Left lung (tissue), 10 donors: ENCODE data around the gene PEPD. TPM values are rescaled to one million over a fixed set of nuclear protein-coding genes. Genes with fewer than 3 reads are reported as not detected.

ENCODE experiments used
- ATAC-seq: fragments of 200-7000 bp; cut with Tn5 transposase; one replicate; pipeline ENCODE4 v1.9.1; 2020; ENCODE audit warnings: moderate library complexity
- DNase-seq, 4 donors: peaks; one replicate each; pipeline ENCODE4 v3.0.0-alpha.2; 2013 to 2020
- H3K27ac ChIP-seq, 2 donors: fragments of 200-600 bp; sonication (generic) in 1 of 2; one replicate each; pipeline versions ENCODE4 v1.5.0 to v1.8.0; 2020 to 2021
- H3K27me3 ChIP-seq, 2 donors: fragments of 200-600 bp; sonication (generic) in 1 of 2; one replicate each; pipeline versions ENCODE4 v1.5.0 to v1.8.0; 2020 to 2021
- H3K36me3 ChIP-seq, 2 donors: fragments of 200-600 bp; sonication (generic) in 1 of 2; one replicate each; pipeline versions ENCODE4 v1.5.0 to v1.8.0; 2020 to 2021
- H3K4me1 ChIP-seq, 2 donors: fragments of 200-600 bp; one replicate each; pipeline ENCODE4 v1.8.0; 2021
- H3K4me3 ChIP-seq, 2 donors: fragments of 200-600 bp; sonication (generic) in 1 of 2; one replicate each; pipeline versions ENCODE4 v1.5.0 to v1.8.0; 2020 to 2021; ENCODE audit warnings: mild to moderate bottlenecking in 1 of 2
- H3K9me3 ChIP-seq, 2 donors: fragments of 200-600 bp; sonication (generic) in 1 of 2; one replicate each; pipeline versions ENCODE4 v1.5.0 to v1.8.0; 2020 to 2021
- CTCF ChIP-seq, 2 donors: fragments of 200-600 bp; sonication (generic) in 1 of 2; IDR thresholded peaks; one replicate each; pipeline versions ENCODE4 v1.5.0 to v1.8.0; 2021; ENCODE audit warnings: antibody characterized with exemption in 2 of 2
- intact Hi-C, 2 donors: fragments of 100-400 bp; cut with DNase I; formaldehyde crosslinking; loops; one replicate each; pipeline versions ENCODE4 v1.11.2 to v1.14.2; 2022
- polyA plus RNA-seq, 6 donors: library from polyadenylated mRNA; unstranded; fragments of 120-200 nt; gene quantifications; one replicate each; pipeline ENCODE4 v1.2.1, GENCODE V29; 2013; ENCODE audit not compliant: insufficient read length in 6 of 6
- total RNA-seq, 2 donors: library from RNA; stranded (reverse); fragmentation: NEBNext Ultra II Directional; extraction: Animal tissue kit (Norgen Biotek cat#: 25700); gene quantifications; one replicate each; pipeline ENCODE4 v1.2.1, GENCODE V29; 2021
- donor health status: DM: no; HTN: yes; CAD: no.
- donor health status: DM: no; HTN: no; CAD: no.

PEPD gene
- total and polyA plus RNA-seq, 8 donors, result 41.2 to 90.1 (median 46.2) TPM

GRCh38 chr19:33464010-33464732 lies 57.4 kb downstream of the PEPD start:
- H3K36me3 ChIP-seq, result peaks cover 0 to 39% of the 10 kb centered on the region in 2 donors
- ATAC-seq (no peak), DNase-seq (peak in 1 of 4 donors; percentile 32)
- no peaks in the 10 kb centered on the region for H3K9me3 ChIP-seq
- H3K4me1 ChIP-seq, result no peaks in the 10 kb centered on the region
- intact Hi-C loops, result no loop called here
- H3K4me3 ChIP-seq, result no peak overlapping the region
- no peaks in the 10 kb centered on the region for H3K27me3 ChIP-seq
- H3K27ac ChIP-seq, result no peak overlapping the region
- TF ChIP-seq CTCF (IDR thresholded peaks at IDR 0.05), result no peak

DNA sequence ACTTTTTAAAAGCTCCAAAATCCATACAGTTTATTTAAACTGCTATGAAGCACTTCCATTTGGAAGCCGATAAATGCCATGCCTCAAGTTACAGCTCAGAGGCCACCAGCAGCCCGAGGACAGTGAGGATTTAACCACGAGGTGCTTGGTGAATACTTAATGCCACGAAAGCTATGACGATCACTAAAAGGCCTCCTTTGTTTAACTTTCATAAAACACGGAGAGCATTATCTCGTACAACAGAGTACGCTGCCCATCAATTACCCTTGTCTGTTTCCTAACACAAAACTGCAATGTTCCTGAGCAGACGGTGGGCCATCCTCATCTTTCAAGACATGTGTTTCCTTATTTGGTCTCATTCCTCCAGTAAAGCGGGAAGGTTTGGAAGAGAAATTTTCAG lies 58.4 kb downstream of the PEPD start:
- no peak overlapping the region for H3K27ac ChIP-seq
- intact Hi-C loops, result no loop called here

GRCh38 chr19:33462112-33462791 lies 59.3 kb downstream of the PEPD start:
- peaks cover 0 to 39% of the 10 kb centered on the region in 2 donors for H3K36me3 ChIP-seq
- H3K4me3 ChIP-seq, result no peak overlapping the region
- DNase-seq (peak in 1 of 4 donors; percentile 54), ATAC-seq (no peak)
- H3K27me3 ChIP-seq, result no peaks in the 10 kb centered on the region
- no peak overlapping the region for H3K27ac ChIP-seq
- no peak for TF ChIP-seq CTCF (IDR thresholded peaks at IDR 0.05)
- intact Hi-C loops, result no loop called here
- H3K9me3 ChIP-seq, result no peaks in the 10 kb centered on the region
- H3K4me1 ChIP-seq, result no peaks in the 10 kb centered on the region

More for the DNA sequence above, 58.4 kb downstream of the PEPD start:
- DNase-seq, result no peak
- H3K4me3 ChIP-seq, result no peak overlapping the region
- H3K36me3 ChIP-seq, result peaks cover 0 to 39% of the 10 kb centered on the region in 2 donors
- no peaks in the 10 kb centered on the region for H3K4me1 ChIP-seq
- TF ChIP-seq CTCF (IDR thresholded peaks at IDR 0.05), result no peak
- H3K9me3 ChIP-seq, result no peaks in the 10 kb centered on the region
- no peak for ATAC-seq
- H3K27me3 ChIP-seq, result no peaks in the 10 kb centered on the region

GRCh38 chr19:33461256-33462111 lies 60.1 kb downstream of the PEPD start:
- no peak overlapping the region for H3K4me3 ChIP-seq
- no peak overlapping the region for H3K27ac ChIP-seq
- TF ChIP-seq CTCF (IDR thresholded peaks at IDR 0.05), result no peak
- H3K4me1 ChIP-seq, result no peaks in the 10 kb centered on the region
- H3K27me3 ChIP-seq, result no peaks in the 10 kb centered on the region
- H3K36me3 ChIP-seq, result peaks cover 0 to 39% of the 10 kb centered on the region in 2 donors
- no peaks in the 10 kb centered on the region for H3K9me3 ChIP-seq
- ATAC-seq, result no peak
- intact Hi-C loops, result no loop called here
- peak in 1 of 4 donors; percentile 69 for DNase-seq
